Measurements from ENCODE around the gene EFNA4.
"Not testable (repeated sequence)": the region's sequence is repeated elsewhere in the genome, so short reads cannot be mapped to it uniquely, and the experiment has no call there.

Gene EFNA4

GRCh38 chr1:155091071-155092051 lies 27.8 kb downstream of the EFNA4 start:
- peak; percentile 61 for DNase-seq

- no peak for DNase-seq
These were observed 28.6 kb downstream of the EFNA4 start for GRCh38 chr1:155092131-155092530.

- DNase-seq: no peak
These were observed 29.1 kb downstream of the EFNA4 start for GRCh38 chr1:155092641-155093040.

GRCh38 chr1:155093911-155094621 lies 30.5 kb downstream of the EFNA4 start:
- DNase-seq: no peak

- DNase-seq: no peak
These were observed 31.0 kb downstream of the EFNA4 start for GRCh38 chr1:155094622-155094948.

- no peak for DNase-seq
These were observed 35.8 kb downstream of the EFNA4 start for GRCh38 chr1:155099331-155099730.

GRCh38 chr1:155103325-155103724 lies 39.8 kb downstream of the EFNA4 start:
- DNase-seq: no peak

- DNase-seq: no peak
These were observed 41.3 kb downstream of the EFNA4 start for GRCh38 chr1:155104605-155105534.

GRCh38 chr1:155105604-155106011 lies 42.1 kb downstream of the EFNA4 start:
- no peak for DNase-seq

- DNase-seq: no peak
These were observed 43.3 kb downstream of the EFNA4 start for GRCh38 chr1:155106862-155107261.

GRCh38 chr1:155107309-155108264 lies 44.0 kb downstream of the EFNA4 start:
- no peak for DNase-seq

GRCh38 chr1:155108296-155108695 lies 44.8 kb downstream of the EFNA4 start:
- no peak for DNase-seq

GRCh38 chr1:155110381-155110780 lies 46.8 kb downstream of the EFNA4 start:
- DNase-seq: no peak

- DNase-seq: no peak
These were observed 47.3 kb downstream of the EFNA4 start for GRCh38 chr1:155110826-155111225.

- no peak for DNase-seq
These were observed 50.0 kb downstream of the EFNA4 start for GRCh38 chr1:155113450-155113980.

GRCh38 chr1:155116113-155116764 lies 52.7 kb downstream of the EFNA4 start:
- DNase-seq: no peak

- DNase-seq: peak; percentile 22
These were observed 54.1 kb downstream of the EFNA4 start for GRCh38 chr1:155117610-155118009.

GRCh38 chr1:155118090-155118489 lies 54.5 kb downstream of the EFNA4 start:
- DNase-seq: not testable (repeated sequence)
